Measurements from ENCODE around the gene KIAA0586.

Gene KIAA0586

GRCh38 chr14:58598804-58599525 lies 171.4 kb downstream of the KIAA0586 start:
- H3K36me3 ChIP-seq (ENCODE audit: insufficient read depth, low read depth, low read length), result no peaks in the 10 kb centered on the region
- no peak overlapping the region for H3K9ac ChIP-seq (ENCODE audit: low read depth, low read length)
- no peak overlapping the region for H3K27ac ChIP-seq (ENCODE audit: low read length)
- H3K27me3 ChIP-seq (ENCODE audit: insufficient read depth, low read length), result no peaks in the 10 kb centered on the region
- 0 out of 2 replicates have a peak, but pooled peaks cover 6% of the 10 kb centered on the region for H3K4me1 ChIP-seq (ENCODE audit: insufficient read depth, low read length)
- no peak overlapping the region for H3K4me3 ChIP-seq (ENCODE audit: low read length)
- no peaks in the 10 kb centered on the region for H3K9me3 ChIP-seq (ENCODE audit: insufficient read depth, low read depth, low read length)

DNA sequence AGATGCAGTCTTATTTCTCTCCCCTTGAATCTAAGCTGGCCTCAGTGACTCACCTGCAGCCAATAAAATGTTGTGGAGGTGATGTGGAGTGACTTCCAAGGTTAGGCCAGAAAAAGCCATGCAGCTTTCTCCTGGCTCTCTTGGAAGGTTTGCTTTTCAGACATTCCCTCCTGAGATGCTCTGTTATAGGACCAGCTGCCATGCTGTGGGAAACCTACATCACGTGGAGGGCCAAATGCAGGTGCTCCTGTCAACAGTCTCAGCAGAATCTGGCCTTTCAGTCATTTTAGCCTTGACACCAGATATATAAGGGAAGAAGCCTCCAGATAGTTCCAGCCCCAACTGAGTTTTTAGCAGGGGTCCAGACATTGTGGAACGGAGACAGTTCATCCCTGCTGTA lies 172.2 kb downstream of the KIAA0586 start:
- Histone ChIP-seq H3K4me1 (ENCODE audit: insufficient read depth, low read length) (0 out of 2 replicates have a peak, but pooled peaks cover 6% of the 10 kb centered on the region), H3K27me3 (ENCODE audit: insufficient read depth, low read length) (no peaks in the 10 kb centered on the region), H3K36me3 (ENCODE audit: insufficient read depth, low read depth, low read length) (no peaks in the 10 kb centered on the region), H3K9ac (ENCODE audit: low read depth, low read length) (no peak overlapping the region), H3K9me3 (ENCODE audit: insufficient read depth, low read depth, low read length) (no peaks in the 10 kb centered on the region), H3K27ac (ENCODE audit: low read length) (no peak overlapping the region), H3K4me3 (ENCODE audit: low read length) (no peak overlapping the region)
